T-helper 2 cell treated with Interferon-gamma antibody and Interleukin-4, amounts not matched to agents 100 ng/mL and 5 ng/mL, for 36 hours (primary cell): ENCODE results near the gene SH3TC2. TPM values are rescaled to one million over a fixed set of nuclear protein-coding genes. Genes with fewer than 3 reads are reported as not detected.

Experiments
- intact Hi-C: fragments of 100-400 bp; cut with micrococcal nuclease; formaldehyde crosslinking; loops from one replicate; pipeline ENCODE4 v1.15.1; 2023
- total RNA-seq: library from RNA; stranded (reverse); gene quantifications from 2 replicates; pipeline ENCODE4 v1.2.3, GENCODE V29; 2022

The SH3TC2 gene
- total RNA-seq, 1 donor from 2014 or later, result not detected

- intact Hi-C loops, result no loop called here
Measured at GRCh38 chr5:148972974-148973374, 89.9 kb downstream of the SH3TC2 start.

GRCh38 chr5:148972396-148972795, 90.5 kb downstream of the SH3TC2 start:
- intact Hi-C loops, result no loop called here

GRCh38 chr5:148970876-148971275, 92.0 kb downstream of the SH3TC2 start:
- intact Hi-C loops, result no loop called here

GRCh38 chr5:148970228-148970627, 92.6 kb downstream of the SH3TC2 start:
- intact Hi-C loops, result no loop called here

DNA sequence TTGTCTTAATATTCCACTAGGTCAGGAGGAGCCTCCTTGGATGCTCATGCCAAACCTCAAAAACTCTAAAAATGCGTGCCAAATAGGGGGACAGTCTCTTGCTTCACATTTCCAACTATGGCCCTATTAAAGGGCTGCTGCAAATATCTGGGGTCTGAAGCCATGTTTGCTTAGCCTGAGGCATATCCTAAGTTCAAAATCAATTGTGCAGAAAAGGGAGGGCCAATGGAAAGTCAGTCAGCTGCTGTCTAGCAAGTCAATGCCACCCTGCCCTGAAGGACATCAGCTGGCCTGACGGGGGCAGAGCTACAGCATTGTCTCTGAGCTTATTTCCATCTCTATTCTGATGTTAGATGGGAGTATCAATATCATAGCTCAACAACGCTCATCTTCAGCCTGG, 93.6 kb downstream of the SH3TC2 start:
- intact Hi-C loops, result no loop called here

- intact Hi-C loops, result no loop called here
Measured at GRCh38 chr5:148968311-148968710, 94.6 kb downstream of the SH3TC2 start.

DNA sequence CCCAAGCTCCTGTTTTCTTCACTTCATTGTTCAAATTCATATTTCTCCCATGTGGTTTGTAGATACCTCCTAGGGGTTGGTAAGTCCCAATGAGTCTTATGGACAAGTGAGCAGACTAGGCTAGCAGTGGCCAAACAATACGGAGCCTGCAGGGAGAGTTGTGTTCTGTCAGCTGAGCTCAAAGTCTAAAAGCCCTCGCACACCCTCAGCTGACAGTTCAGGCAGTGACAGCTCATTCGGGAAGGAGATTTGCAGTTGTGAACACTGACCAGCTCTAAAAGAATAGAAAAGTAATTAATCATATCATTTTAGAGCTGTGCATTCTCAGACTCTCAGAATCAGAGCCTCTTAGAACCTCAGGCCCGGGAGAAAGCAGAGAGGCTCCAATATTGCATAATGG, 95.1 kb downstream of the SH3TC2 start:
- intact Hi-C loops, result no loop called here

GRCh38 chr5:148966938-148967337, 95.9 kb downstream of the SH3TC2 start:
- intact Hi-C loops, result no loop called here

GRCh38 chr5:148966348-148966747, 96.5 kb downstream of the SH3TC2 start:
- intact Hi-C loops, result no loop called here

- intact Hi-C loops, result no loop called here
Measured at GRCh38 chr5:148965511-148966265, 97.2 kb downstream of the SH3TC2 start.

- intact Hi-C loops, result no loop called here
Measured at GRCh38 chr5:148963664-148964063, 99.2 kb downstream of the SH3TC2 start.

DNA sequence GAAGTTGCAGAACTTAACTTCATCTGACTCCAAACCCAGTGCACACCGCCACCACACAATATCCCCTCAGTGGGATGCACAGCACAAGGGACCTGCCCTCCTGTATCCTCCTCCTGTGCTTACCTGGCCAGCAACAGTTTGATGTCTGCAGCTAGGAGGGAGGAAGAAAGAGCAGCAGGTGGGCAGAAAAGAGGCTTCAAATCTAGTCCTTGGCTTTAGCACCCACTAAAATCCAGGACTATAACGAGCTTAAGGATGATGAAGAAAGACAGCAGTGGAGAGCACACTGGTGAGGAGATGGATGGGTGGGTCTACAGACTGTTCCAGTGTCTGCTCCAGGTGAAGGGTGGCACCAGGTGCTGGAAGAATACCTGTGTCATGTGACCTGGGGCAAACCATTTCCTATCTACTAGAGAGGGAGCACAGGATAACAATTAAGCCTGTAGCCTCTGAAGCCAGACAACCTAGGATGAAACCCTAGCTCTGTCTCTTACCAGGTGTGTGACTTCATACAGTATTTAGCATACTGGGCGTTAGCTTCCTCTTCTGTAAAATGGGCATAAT, 100.0 kb downstream of the SH3TC2 start:
- intact Hi-C loops, result no loop called here

- intact Hi-C loops, result no loop called here
Measured at GRCh38 chr5:148962200-148962550, 100.7 kb downstream of the SH3TC2 start.

DNA sequence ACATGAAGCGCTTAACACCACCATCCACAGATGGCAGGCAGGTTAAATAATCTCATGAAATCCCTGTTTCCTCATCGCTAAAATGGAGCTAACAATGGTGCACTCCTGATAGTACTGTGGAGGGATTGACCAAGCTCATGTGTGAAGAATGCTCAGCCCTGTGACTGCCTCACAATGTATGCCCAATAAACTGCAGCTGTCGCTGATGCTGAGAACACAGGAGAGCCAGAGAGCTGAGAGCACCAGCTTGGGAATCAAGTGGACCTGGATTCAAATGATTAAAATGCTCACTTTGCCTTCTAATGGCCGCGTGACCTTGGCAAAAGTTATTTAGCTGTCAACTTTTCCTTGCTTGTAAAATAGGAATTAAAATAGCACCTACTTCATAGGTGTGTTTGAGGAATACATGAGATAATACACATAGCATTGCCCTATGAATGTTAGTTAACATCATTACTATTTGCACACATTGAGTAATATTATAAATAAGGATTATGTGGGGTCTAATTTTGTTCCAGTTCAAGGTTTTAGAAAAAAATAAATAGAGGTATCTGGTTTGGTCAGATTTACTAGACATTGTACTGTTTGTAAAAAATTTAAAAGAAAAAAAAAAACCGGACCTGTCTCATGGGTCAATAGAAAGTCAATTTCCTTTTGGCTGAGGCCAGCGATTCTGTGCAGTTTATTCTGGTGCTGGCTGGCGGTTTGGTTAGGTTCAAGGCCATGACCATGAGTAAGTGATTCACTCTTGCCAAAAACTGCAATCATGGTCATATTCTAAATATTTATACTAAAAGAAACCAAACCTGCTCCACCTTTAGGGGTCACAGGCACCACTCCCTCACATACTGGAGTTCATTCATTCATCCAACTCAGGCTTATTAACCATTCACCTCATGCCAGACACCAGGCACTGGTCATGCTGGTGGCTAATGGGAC, 101.3 kb downstream of the SH3TC2 start:
- intact Hi-C loops, result no loop called here

DNA sequence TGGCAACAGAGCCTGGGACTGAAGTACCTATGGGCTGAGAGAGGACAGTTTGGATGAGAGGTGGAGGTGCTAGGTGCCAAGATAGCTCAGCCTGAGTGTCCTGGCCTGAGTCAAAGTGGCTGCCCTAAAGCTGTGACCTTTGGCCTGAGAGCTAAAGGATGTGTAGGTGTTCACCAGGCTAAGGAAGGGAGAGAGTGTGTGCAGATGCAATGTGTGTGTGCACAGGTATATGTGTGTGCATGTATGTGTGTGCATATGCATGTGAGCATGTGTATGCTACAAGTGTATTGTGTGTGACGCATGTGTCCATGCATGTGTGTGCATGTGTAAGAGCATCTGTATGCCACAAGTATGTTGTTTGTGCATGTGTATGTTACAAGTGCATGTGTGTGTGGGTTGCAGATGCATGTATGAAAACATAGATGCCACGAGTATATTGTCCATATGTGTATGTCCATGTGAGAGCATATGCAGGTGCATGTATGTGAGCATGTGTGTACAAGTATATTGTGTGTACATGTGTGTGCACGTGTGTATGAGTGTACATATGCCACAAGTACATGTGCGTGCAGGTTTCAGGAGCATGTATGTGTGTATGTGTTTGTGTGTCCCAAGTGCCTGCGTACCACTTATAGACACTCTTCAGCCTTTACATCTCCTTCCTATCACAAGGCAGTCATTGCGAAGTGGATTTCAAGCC, 102.6 kb downstream of the SH3TC2 start:
- intact Hi-C loops, result no loop called here

DNA sequence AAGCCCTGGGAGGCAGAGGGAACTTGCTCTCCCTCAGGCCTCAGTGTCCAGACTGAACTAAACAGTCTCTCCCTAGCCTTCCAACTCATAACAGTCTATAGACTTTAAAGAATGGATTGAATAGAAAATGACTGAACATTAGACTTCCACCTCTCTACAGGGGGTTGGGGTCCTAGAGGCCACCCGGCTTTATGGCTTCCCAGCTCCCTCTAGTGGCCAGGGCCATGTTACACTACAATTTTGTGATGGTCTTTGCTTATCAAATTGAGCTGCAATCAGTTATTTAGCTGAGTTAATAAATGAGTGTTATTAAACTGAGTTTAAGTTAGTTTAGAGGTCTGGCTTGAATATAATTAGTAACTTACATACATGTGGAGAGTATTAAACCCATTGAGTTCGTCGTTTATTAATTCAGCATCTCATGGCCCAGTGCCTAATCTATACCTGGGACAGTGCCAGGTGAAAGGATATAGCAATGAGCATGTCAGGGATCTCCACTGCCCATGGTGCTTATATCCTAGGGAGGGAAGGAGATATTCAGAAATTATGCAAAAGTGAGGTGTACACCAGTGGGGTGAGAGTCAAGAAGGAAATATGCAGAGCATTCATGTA, 105.2 kb downstream of the SH3TC2 start:
- intact Hi-C loops, result loop anchor here (1.0 kb wide), 2 partner anchors 136 to 216 kb away; no protein-coding TSS in a partner anchor

GRCh38 chr5:148956477-148957385, 106.1 kb downstream of the SH3TC2 start:
- intact Hi-C loops, result loop anchor here (1.0 kb wide), 2 partner anchors 135 to 215 kb away; no protein-coding TSS in a partner anchor
